Vagina (tissue), 2 donors: ENCODE results near the gene VDAC1.

Source experiments
- CTCF ChIP-seq, 3 experiments: fragments of 450-650 bp in 2 of 3; fragments of 200-600 bp in 1 of 3; sonication (generic) in 1 of 3; IDR thresholded peaks; one replicate each; pipeline ENCODE4 v1.5.1; 2017 to 2019; ENCODE audit warnings: antibody characterized with exemption in 3 of 3, mild to moderate bottlenecking in 2 of 3, moderate library complexity in 2 of 3
- POLR2A ChIP-seq, 2 donors: fragments of 450-650 bp; IDR thresholded peaks; one replicate each; pipeline ENCODE4 v1.6.1; 2017; ENCODE audit warnings: antibody characterized with exemption in 2 of 2, mild to moderate bottlenecking in 2 of 2, moderate library complexity in 2 of 2

GRCh38 chr5:134028496-134028895 lies 23.7 kb upstream of the VDAC1 start:
- TF ChIP-seq POLR2A (IDR thresholded peaks at IDR 0.05), result no peak
- no peak for TF ChIP-seq CTCF (IDR thresholded peaks at IDR 0.05)
